NCI-H1105 treated with DMSO at 0.1 percent for 48 hours (cell line): Measurements from ENCODE around the gene CNTNAP2.

ENCODE experiments used
- DNase-seq: peaks from one replicate; lab custom pipeline; 2025; lab: John Stamatoyannopoulos, UW

The CNTNAP2 gene

GRCh38 chr7:146773506-146773905, 656.9 kb downstream of the CNTNAP2 start:
- no peak for DNase-seq

GRCh38 chr7:146781352-146782116, 664.9 kb downstream of the CNTNAP2 start:
- no peak for DNase-seq

- DNase-seq = no peak
Measured at GRCh38 chr7:146787266-146787665, 670.7 kb downstream of the CNTNAP2 start.

GRCh38 chr7:146788008-146788407, 671.4 kb downstream of the CNTNAP2 start:
- DNase-seq = no peak

- DNase-seq = no peak
Measured at GRCh38 chr7:146791344-146792285, 675.0 kb downstream of the CNTNAP2 start.

- no peak for DNase-seq
Measured at GRCh38 chr7:146804620-146805019, 688.0 kb downstream of the CNTNAP2 start.

GRCh38 chr7:146805082-146805481, 688.5 kb downstream of the CNTNAP2 start:
- no peak for DNase-seq

- DNase-seq = no peak
Measured at GRCh38 chr7:146826329-146826728, 709.7 kb downstream of the CNTNAP2 start.

- no peak for DNase-seq
Measured at GRCh38 chr7:146830686-146831085, 714.1 kb downstream of the CNTNAP2 start.

GRCh38 chr7:146831875-146832274, 715.3 kb downstream of the CNTNAP2 start:
- peak; percentile 60 for DNase-seq

GRCh38 chr7:146844405-146844804, 727.8 kb downstream of the CNTNAP2 start:
- DNase-seq = no peak

- DNase-seq = no peak
Measured at GRCh38 chr7:146858690-146859089, 742.1 kb downstream of the CNTNAP2 start.

- DNase-seq = no peak
Measured at GRCh38 chr7:146861701-146862100, 745.1 kb downstream of the CNTNAP2 start.

- DNase-seq = peak; percentile 58
Measured at GRCh38 chr7:146862415-146862814, 745.8 kb downstream of the CNTNAP2 start.

- DNase-seq = no peak
Measured at GRCh38 chr7:146864644-146865043, 748.0 kb downstream of the CNTNAP2 start.

GRCh38 chr7:146865696-146866095, 749.1 kb downstream of the CNTNAP2 start:
- no peak for DNase-seq

GRCh38 chr7:146874722-146875121, 758.1 kb downstream of the CNTNAP2 start:
- no peak for DNase-seq

GRCh38 chr7:146875237-146875785, 758.7 kb downstream of the CNTNAP2 start:
- no peak for DNase-seq

GRCh38 chr7:146875981-146876380, 759.4 kb downstream of the CNTNAP2 start:
- no peak for DNase-seq

- DNase-seq = no peak
Measured at GRCh38 chr7:146876411-146876810, 759.8 kb downstream of the CNTNAP2 start.

GRCh38 chr7:146878901-146879300, 762.3 kb downstream of the CNTNAP2 start:
- no peak for DNase-seq

- no peak for DNase-seq
Measured at GRCh38 chr7:146885231-146885630, 768.6 kb downstream of the CNTNAP2 start.
